ENCODE results near the gene RBM44.

DNA sequence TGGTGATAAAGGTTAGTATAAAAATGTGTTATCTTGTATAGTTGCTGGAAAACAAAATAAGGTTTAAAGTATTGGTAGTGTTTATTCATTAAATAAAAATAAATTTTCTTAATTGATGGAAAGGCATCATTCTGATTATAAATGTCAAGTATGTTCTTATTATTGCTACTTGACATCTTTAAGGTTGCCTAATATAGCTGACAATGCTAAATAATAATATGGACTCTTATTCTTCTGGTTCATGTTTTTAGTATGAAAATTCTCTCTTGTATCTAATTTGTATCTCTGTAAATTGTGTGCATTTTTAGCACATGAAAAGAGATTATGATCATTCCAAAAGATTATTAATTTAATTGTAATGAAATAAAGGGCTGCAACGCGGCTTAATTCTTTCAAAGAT is 25.0 kb downstream of the RBM44 start:
- no peak for TF ChIP-seq ZNF157 (tag by site-specific recombination; IDR thresholded peaks at IDR 0.05)
- TF ChIP-seq ZNF529 (tag by site-specific recombination; IDR thresholded peaks at IDR 0.05; ENCODE audit: insufficient replicate concordance), result no peak
- TF ChIP-seq ZNF324 (tag by site-specific recombination; IDR thresholded peaks at IDR 0.05), result no peak
- TF ChIP-seq, protein P1, sequence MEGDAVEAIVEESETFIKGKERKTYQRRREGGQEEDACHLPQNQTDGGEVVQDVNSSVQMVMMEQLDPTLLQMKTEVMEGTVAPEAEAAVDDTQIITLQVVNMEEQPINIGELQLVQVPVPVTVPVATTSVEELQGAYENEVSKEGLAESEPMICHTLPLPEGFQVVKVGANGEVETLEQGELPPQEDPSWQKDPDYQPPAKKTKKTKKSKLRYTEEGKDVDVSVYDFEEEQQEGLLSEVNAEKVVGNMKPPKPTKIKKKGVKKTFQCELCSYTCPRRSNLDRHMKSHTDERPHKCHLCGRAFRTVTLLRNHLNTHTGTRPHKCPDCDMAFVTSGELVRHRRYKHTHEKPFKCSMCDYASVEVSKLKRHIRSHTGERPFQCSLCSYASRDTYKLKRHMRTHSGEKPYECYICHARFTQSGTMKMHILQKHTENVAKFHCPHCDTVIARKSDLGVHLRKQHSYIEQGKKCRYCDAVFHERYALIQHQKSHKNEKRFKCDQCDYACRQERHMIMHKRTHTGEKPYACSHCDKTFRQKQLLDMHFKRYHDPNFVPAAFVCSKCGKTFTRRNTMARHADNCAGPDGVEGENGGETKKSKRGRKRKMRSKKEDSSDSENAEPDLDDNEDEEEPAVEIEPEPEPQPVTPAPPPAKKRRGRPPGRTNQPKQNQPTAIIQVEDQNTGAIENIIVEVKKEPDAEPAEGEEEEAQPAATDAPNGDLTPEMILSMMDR (tag by site-specific recombination; IDR thresholded peaks at IDR 0.05), result no peak

All from HEK293 (cell line).